Right lobe of liver (tissue), 4 donors: ENCODE results near the gene CCDC9.
A peak's percentile ranks its signal among the peaks of the same experiment; 100 is the strongest.

Source experiments
- CTCF ChIP-seq, 4 donors: fragments of 200-600 bp in 3 of 4; fragments of 450-650 bp in 1 of 4; IDR thresholded peaks; one replicate each; pipeline versions ENCODE4 v1.5.1 to v1.8.0; 2016 to 2022; ENCODE audit warnings: antibody characterized with exemption in 4 of 4, mild to moderate bottlenecking in 2 of 4
- POLR2A ChIP-seq: fragments of 450-650 bp; IDR thresholded peaks from one replicate; pipeline ENCODE4 v1.6.1; 2017; ENCODE audit warnings: antibody characterized with exemption, mild to moderate bottlenecking
- donor health status: DM: no; HTN: no; CAD: no.
- donor health status: DM: no; HTN: no; CAD: no.
- donor health status: DM: no; HTN: yes; CAD: no.

- TF ChIP-seq POLR2A (peak; percentile 37), CTCF (IDR thresholded peaks at IDR 0.05) (no peak)
Measured at GRCh38 chr19:47227352-47228167, 28.8 kb upstream of the CCDC9 start.
